ENCODE results near the gene NLRP7.
"Not testable (repeated sequence)": the region's sequence is repeated elsewhere in the genome, so short reads cannot be mapped to it uniquely, and the experiment has no call there.

Gene NLRP7

DNA sequence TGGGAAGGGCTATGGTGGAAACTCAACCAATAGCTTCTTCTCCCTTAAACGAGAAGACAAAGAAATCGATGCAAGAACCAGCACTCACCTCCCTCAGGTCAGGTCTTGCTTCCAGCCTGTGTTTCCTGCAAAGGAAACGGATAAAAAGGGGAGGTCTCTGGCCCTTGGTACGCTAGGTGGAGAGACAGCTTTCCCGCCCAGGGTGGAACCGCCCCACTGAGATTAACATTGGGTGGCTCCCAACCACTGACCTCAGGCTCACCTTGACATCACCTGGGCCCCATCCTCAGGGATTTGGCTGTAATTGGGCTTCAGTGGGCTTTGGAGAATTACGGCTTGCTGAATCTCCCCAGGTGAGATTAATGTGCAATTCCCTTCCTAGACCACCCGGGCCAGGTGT lies at the start of gene NLRP7:
TSS of gene NLRP7 (minus strand) at position 150 of the 400 bp plus-strand sequence.
- no peak for DNase-seq

DNA sequence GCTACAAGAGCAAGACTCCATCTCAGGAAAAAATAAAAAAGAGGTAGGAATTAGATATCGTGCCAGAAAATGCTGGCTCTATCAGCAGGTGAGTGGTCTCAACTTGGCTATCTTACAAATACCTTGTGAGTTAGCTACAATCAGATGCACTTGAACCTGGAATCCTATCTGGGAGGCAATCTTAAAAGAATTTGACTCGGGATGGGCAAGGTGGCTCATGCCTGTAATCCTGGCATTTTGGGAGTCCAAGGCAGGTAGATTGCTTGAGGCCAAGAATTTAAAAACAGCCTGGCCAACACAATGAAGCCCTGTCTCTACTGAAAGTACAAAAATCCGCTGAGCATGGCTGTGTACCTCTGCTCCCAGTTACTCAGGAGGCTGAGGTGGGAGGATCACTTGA lies 48.2 kb upstream of the NLRP7 start:
- no peak for DNase-seq

DNA sequence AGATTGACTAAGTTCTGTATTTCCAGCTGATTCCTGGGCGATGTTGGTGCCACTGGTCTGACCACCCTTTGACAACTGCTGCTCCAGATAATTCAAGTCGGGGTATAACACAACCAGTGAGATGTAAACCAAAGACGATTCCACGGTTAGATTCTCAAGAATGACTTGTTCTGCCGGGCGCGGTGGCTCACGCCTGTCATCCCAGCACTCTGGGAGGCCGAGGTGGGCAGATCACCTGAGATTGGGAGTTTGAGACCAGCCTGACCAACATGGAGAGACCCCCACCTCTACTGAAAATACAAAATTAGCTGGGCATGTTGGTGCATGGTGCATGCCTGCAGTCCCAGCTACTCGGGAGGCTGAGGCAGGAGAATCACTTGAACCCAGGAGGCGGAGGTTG lies 42.2 kb upstream of the NLRP7 start:
- DNase-seq, result not testable (repeated sequence)

DNA sequence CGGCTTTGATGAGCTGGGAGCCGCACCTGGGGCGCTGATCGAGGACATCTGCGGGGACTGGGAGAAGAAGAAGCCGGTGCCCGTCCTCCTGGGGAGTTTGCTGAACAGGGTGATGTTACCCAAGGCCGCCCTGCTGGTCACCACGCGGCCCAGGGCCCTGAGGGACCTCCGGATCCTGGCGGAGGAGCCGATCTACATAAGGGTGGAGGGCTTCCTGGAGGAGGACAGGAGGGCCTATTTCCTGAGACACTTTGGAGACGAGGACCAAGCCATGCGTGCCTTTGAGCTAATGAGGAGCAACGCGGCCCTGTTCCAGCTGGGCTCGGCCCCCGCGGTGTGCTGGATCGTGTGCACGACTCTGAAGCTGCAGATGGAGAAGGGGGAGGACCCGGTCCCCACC lies 35.2 kb upstream of the NLRP7 start:
- not testable (repeated sequence) for DNase-seq

DNA sequence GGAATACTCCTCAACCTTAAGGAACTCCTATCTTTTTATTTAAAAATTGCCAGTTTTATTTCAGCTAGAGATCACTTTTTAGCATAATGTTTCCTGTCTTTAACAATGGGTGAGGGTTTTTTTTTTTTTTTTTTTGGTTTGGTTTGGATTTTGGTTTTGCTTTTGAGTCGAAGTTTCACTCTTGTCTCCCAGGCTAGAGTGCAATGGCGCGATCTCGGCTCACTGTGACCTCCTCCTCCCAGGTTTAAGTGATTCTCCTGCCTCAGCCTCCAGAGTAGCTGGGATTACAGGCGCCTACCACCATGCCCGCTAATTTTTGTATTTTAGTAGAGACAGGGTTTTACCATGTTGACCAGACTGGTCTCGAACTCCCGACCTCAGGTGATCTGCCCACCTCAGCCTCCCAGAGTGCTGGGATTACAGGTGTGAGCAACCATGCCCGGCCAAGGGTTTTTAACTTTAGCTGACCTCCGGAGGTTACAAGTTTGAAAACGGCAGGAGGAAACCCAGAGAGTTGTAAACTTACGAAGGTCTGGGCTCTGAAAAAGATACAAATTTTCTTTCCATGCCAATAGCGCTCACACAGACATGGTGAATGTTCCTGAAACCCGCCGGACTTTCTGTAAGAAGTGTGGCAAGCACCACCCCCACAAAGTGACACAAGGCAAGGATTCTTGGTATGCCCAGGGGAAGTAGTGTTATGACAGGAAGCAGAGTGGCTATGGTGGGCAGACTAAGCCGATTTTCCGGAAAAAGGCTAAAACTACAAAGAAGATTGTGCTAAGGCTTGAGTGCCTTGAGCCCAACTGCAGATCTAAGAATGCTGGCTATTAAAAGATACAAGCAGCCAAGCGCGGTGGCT lies 26.1 kb upstream of the NLRP7 start:
- peak; percentile 31 to 49 for DNase-seq

DNA sequence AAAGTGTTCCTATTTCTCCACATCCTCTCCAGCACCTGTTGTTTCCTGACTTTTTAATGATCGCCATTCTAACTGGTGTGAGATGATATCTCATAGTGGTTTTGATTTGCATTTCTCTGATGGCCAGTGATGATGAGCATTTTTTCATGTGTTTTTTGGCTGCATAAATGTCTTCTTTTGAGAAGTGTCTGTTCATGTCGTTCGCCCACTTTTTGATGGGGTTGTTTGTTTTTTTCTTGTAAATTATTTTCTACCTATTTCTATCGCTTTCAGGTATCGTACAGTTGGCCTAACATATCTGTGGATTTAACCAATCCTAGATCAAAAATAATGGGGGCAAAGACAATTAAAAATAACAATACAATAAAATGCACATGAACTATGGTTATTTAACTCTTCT lies 24.1 kb upstream of the NLRP7 start:
- DNase-seq, result not testable (repeated sequence)

DNA sequence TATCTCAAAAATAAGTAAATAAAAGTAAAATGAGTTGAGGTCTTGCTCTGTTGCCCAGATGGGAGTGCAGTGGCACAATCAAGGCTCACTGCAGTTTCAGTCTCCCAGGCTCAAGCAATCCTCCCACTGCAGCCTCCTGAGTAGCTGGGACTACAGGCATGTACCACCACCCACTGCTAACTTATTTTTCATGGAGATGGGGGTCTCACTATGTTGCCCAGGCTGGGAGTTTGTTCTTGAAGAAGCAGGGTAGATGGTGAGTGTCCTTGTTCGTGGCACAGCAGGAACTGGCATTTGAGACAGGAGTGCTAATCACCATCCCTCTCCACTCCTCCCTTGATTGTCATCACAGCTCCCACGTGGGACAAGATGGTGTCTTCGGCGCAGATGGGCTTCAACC lies 22.3 kb upstream of the NLRP7 start:
- DNase-seq, result no peak

DNA sequence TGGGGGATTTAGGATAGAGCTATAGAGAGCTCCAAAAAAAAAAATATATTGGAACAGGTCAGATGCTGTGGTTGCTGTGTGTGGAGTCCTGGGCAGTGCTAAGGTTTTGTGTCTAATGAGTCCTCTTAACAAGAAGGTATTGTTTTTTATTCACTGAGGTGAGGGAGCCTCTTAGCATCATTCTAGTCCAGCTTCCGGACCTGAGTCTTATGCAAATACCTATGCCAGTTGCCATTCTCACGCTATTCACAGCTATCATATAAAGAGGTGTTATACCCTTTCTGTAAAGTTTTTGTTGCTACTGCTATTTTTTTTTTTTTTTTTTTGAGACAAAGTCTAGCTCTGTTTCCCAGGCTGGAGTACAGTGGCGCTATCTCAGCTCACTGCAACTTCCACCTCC lies 20.3 kb upstream of the NLRP7 start:
- no peak for DNase-seq

DNA sequence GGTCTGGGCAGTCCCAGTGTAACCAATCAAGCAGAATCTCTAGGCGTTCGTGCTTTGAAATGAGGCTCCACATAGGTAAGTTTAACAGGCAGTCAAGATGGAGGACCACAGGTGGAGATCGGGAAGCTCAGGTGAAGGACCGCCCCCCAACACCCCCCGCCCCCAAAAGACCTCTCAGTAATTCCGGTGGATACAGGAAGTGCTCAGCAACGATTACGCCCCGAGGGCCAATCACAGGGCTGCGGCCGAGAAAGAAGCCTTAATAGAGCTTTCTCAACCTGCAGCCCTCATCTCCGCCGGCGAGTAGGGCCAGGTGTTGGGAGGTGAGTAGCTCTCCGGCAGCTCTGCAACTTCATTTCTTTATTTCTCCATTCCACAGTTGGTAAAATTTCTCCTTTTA lies 17.7 kb upstream of the NLRP7 start:
- not testable (repeated sequence) for DNase-seq

DNA sequence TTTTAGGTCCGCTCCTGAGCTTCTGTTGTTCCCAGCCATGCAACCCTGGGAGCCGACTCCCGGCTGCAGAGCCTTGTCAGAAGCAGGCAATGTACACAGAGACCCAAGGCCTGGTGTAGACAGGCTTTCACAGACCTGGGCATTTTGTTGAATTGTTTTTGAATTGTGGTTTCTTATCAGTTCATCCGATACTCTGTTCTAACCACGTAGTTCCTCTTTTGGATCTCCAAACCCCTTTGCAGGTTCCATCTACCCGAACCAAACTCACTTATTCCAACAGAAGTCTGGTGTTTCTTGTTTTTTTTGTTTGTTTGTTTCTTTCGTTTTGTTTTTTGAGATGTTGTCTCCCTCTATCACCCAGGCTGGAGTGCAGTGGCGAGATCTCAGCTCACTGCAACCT lies 12.5 kb upstream of the NLRP7 start:
- peak; percentile 43 to 45 for DNase-seq

DNA sequence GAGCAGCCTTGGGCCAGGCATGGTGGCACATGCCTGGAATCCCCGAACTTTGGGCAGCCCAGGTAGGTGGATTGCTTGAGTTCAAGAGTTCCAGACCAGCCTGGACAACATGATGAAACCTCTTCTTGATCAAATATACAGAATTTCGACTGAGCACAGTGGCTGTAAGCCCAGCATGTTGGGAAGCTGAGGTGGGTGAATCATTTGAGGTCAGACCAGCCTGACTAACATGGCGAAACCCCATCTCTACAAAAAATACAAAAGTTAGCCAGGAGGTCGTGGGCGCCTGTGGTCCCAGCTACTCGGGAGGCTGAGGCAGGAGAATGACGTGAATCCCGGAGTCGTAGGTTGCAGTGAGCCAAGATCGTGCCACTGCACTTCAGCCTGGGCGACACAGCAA lies 8.0 kb upstream of the NLRP7 start:
- no peak for DNase-seq

DNA sequence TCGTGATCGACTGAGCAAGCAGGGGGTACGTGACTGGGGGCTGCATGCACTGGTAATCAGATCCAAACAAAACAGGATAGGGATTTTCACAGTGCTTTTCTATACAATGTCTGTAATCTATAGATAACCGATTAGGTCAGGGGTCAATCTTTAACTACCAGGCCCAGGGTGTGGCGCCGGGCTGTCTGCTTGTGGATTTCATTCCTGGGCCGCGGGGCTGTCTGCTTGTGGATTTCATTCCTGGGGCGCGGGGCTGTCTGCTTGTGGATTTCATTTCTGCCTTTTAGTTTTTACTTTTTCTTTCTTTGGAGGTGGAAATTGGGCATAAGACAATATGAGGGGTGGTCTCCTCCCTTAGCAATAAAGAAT lies 6.0 kb upstream of the NLRP7 start:
- DNase-seq, result not testable (repeated sequence)

DNA sequence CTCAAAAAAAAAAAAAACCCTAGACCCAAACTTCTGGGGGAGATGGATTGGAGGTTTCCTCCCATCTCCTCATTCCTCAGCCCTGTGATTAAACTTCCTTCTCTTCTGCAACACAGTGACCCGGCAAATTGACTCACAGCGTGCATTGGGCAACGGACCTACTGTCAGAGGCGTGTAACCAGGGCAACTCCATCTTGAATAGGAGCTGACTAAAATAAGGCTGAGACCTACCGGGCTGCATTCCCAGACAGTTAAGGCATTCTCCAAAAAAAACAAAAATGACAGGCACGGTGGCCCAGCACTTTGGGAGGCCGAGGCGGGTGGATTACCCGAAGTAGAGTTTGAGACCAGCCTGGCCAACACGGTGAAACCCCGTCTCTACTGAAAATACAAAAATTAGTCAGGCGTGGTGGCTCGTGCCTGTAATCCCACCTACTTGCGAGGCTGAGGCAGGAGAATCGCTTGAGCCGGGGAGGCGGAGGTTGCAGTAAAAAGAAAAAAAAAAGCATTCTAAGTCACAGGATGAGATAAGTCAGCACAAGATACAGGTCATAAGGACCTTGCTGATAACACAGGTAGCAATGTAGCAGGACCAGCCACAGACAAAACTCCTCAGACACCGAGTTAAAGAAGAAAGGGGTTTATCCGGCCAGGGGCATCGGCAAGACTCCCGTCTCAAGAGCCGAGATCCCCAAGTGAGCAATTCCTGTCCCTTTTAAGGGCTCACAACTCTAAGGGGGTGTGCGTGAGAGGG lies 5.4 kb upstream of the NLRP7 start:
- DNase-seq, result peak; percentile 72 to 76

DNA sequence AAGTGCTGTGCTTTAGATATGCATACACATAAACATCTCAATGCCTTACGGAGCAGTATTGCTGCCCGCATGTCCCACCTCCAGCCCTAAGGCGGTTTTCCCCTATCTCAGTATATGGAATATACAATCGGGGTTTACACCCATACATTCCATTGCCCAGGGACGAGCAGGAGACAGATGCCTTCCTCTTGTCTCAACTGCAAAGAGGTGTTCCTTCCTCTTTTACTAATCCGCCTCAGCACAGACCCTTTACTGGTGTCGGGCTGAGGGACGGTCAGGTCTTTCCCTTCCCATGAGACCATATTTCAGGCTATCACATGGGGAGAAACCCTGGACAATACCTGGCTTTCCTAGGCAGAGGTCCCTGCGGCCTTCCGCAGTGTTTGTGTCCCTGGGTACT lies 3.2 kb upstream of the NLRP7 start:
- DNase-seq, result not testable (repeated sequence)

DNA sequence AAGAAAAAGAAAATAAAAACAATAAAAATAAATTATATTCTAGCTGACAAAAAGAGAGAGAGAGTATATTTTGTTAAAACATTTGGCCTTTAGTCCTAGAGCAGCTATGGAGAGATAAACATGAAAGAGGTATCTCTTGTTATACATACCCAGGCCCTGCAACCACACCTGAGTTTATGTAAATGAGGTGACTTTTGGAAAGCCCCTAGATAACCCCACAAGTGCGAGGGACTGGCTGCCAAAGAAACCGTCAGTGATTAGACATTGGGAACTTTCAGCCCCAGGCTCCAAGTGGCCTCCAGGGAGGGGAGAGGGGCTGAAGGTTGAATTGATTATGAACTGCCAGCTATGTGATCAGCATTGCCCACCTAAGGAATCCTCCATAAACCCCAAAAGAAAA lies 2.1 kb upstream of the NLRP7 start:
- DNase-seq, result no peak

DNA sequence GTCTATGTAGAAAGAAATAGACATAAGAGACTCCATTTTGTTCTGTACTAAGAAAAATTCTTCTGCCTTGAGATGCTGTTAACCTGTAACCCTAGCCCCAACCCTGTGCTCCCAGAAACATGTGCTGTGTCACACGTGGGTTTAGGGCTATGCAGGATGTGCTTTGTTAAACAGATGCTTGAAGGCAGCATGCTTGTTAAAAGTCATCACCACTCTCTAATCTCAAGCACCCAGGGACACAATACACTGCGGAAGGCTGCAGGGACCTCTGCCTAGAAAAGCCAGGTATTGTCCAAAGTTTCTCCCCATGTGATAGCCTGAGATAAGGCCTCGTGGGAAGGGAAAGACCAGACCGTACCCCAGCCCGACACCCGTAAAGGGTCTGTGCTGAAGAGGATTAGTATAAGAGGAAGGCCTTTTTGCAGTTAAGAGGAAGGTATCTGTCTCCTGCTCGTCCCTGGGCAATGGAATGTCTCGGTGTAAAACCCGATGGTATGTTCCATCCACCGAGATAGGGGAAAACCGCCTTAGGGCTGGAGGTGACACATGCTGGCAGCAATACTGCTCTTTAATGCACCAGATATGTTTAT lies 3.5 kb downstream of the NLRP7 start:
- DNase-seq, result not testable (repeated sequence)

DNA sequence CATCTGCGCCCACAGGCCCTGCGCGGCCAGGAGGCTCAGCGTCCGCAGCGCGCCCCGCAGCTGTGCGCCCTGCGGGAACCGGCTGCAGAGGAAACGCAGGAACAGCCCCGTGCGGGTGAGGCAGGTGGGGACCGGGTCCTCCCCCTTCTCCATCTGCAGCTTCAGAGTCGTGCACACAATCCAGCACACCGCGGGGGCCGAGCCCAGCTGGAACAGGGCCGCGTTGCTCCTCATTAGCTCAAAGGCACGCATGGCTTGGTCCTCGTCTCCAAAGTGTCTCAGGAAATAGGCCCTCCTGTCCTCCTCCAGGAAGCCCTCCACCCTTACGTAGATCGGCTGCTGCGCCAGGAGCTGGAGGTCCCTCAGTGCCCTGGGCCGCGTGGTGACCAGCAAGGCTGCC lies 7.8 kb downstream of the NLRP7 start:
- not testable (repeated sequence) for DNase-seq

DNA sequence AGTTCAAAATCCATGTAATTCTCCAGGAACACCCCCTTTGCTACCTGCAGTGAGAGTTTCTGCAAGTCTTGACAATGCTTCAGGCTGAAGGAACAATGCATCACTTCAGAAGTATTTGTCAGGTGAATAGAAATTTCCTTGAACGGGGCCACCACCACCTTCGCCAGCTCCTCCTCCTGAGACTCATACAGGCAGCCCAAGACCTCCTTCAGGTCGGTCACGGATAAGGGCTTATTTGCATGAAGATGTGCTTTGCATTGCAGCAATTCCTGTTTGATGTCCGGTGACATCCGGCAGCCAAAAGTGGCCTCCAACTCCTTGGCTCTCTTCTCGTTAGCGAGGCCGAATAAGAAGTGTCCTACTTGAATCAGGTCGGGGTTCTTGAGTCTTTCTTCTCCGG lies 8.4 kb downstream of the NLRP7 start:
- no peak for DNase-seq

DNA sequence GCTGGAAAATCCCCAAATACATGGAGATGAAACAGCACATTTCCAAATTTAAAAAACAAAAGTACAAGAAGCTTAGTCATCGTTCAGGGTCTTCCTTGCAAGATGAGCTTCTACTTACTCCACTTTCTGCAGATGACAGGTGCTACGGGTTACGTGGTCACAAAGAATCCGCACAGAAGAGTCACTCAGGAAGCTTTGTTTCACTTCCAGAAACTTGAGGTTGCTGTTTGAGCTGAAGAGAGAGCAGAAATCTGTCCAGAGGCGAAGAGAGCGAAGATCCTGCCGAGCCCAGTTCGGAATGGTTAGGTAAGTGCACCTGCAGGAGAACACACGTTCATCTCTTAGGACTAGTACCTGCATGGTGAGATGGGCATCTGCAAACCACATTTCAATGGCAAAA lies 9.4 kb downstream of the NLRP7 start:
- DNase-seq, result no peak

DNA sequence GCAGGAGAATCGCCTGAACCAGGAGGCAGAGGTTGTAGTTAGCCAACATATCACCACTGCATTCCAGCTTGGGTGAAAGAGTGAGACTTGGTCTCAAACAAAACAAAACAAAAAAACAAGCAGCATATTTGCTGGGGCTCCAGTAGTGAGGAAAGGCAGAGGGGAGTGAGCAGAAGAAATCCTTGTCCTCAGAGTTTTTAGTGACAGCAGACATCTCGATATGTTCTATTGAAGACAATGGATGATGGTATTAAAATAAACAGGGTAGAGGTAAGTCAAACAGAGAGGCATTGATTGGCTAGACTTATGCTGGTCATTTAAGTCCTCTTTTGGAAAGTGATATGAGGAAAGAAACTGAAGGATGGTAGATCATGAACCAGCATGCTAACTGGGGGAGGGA lies 19.0 kb downstream of the NLRP7 start:
- DNase-seq, result peak in 1 of 2 experiments; percentile 2

DNA sequence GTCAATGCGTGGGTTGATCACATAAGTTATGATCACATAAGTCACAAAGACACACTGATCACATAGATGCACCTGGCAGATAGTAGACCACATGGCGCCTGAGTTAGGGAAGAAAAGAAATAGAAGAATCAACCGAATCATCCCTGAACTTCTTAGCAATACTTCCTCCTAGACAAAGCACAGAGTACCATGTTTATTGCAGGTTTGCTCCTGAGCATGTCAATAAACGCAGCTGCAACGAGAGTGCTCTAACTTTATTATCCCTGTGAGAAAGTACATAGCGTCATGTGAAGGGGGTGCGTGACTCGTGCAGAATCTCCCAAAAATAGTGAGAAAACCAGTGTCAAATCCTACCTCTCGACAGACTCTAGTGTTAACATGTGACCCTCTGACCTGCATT lies 24.1 kb downstream of the NLRP7 start:
- no peak for DNase-seq

DNA sequence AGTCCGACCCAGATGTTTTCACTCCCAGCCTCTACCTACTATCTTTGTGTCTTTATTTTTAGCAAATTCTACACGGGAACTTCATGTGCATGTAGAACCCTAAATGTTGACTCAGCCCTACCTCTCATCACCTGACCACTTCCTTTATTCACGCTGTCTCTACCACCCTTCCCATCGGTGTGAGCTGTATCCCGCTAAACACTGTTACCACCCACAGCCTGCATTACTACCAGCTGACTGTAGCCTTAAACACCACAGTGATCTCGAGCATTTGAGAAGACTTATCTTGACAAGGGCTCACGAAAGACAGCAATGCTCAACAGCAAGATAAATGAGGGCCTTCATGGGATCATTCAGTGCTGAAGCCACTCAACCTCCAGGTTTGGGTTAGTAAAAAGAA lies 26.2 kb downstream of the NLRP7 start:
- DNase-seq, result no peak

DNA sequence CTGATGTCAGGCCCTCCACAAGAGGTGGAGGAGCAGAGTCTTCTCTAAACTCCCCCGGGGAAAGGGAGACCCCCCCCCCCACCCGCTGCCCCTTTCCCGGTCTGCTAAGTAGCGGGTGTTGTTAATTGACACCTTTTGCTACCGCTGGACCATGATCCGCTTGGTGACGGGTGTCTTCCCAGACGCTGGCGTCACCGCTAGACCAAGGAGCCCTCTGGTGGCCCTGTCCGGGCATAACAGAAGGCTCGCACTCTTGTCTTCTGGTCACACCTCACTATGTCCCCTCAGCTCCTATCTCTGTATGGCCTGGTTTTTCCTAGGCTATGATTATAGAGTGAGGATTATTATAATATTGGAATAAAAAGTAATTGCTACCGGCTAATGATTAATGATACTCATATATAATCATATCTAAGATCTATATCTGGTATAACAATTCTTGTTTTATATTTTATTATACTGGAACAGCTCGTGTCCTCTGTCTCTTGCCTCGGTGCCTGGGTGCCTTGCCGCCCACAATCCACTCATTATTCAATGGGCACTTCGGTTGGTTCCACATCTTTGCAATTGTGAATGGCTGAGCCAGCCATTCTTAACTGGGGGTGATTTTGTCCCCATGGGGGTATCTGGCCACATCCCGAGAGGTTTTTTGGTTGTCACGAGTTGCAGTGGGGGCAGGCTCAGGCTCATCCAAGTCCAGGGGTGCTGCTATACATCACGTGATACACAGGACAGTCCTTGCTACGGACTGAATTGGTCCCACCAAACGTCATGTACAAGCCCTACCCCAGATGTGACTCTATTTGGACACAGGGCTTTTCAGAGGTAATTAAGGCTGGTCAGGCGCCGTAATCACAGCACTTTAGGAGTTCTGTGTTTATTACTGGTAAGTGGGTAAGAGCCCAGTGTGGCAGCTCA lies 27.4 kb downstream of the NLRP7 start:
- DNase-seq, result peak in 1 of 2 experiments; percentile 3
